ENCODE data around the gene BLOC1S4. TPM values are rescaled to one million over a fixed set of nuclear protein-coding genes. Genes with fewer than 3 reads are reported as not detected.

The BLOC1S4 gene
- total RNA-seq, 1 donor from 2014 or later: 20.9 TPM

DNA sequence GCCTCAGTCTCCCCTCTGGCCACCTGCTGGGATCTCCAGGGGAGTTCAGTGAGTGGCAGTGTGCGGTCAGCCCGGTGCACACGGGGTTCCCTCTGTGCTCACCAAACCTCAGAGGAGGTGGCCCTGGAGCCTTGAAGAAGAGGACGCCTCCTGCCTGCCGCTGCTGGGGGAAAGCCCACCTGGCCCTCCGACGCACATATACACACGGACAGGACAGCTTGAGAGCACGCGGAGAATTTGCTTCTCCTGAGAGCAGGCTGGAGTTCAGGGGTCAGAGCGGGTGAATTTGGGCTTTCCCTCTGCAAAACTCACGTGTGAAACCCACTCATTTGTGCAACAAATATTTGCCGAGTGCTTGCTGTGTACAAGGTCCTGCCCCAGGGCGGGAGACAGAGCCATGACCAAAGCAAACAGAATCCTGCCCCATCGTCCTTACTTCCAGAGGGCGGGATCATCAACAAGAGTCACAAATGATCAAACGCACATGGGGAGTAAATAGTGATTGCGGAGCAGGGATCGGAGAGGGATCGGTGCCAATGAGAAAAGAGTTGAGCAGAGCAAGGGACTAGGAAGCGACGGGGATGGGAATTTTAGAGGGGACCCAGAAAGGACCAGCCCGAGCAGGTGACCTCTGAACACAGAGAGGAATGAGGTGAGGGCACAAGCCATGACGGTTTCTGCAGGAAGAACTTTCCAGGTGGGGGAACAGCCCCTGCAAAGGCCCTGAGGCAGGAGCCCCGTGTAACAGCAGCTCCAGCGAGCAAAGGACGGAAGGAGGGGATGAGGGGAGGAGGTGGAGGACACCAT is 17.6 kb downstream of the BLOC1S4 start:
- DNase-seq (ENCODE audit: low spot score): no peak
- TF ChIP-seq, protein P1, sequence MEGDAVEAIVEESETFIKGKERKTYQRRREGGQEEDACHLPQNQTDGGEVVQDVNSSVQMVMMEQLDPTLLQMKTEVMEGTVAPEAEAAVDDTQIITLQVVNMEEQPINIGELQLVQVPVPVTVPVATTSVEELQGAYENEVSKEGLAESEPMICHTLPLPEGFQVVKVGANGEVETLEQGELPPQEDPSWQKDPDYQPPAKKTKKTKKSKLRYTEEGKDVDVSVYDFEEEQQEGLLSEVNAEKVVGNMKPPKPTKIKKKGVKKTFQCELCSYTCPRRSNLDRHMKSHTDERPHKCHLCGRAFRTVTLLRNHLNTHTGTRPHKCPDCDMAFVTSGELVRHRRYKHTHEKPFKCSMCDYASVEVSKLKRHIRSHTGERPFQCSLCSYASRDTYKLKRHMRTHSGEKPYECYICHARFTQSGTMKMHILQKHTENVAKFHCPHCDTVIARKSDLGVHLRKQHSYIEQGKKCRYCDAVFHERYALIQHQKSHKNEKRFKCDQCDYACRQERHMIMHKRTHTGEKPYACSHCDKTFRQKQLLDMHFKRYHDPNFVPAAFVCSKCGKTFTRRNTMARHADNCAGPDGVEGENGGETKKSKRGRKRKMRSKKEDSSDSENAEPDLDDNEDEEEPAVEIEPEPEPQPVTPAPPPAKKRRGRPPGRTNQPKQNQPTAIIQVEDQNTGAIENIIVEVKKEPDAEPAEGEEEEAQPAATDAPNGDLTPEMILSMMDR (IDR thresholded peaks at IDR 0.05; ENCODE audit: unreplicated experiment): no peak
- Mint-ChIP-seq H3K9me3 (ENCODE audit: unreplicated experiment) (no peaks in the 10 kb centered on the region), H3K36me3 (ENCODE audit: low read depth, unreplicated experiment) (no peaks in the 10 kb centered on the region), H3K4me1 (ENCODE audit: unreplicated experiment) (no peaks in the 10 kb centered on the region), H3K4me3 (ENCODE audit: unreplicated experiment) (no peak overlapping the region), H3K27ac (ENCODE audit: unreplicated experiment) (no peak overlapping the region), H3K27me3 (ENCODE audit: unreplicated experiment) (peaks cover 7% of the 10 kb centered on the region)

DNA sequence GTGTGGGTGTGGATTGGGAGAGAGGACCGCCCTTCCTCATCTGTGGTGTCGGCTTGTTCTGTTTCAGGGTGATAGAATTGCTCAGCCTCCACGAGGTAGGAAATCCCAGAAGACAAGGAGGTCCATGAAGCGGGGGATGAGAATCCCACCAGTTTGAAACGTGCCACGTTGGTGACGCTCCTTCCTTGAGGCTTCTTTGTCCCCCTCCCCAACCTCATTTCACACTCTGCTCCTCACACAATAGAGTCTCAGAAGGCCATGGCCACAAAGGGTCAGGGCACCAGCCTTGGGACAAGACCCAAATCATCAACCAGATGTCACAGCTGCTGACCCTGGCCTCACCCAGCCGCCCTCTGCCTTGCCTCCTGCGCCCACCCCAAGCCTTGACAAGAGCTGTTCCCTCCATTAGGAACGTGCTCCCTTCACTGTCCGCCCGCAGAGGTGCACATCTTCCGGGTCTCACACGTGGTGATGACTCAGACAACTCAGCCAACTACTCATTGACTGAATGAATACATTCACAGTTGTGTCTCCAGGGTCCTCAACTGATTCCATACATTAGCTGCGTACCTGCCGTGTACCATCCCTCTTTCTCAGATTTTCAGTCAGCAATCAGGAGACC is 18.3 kb downstream of the BLOC1S4 start:
- H3K4me1 Mint-ChIP-seq (ENCODE audit: unreplicated experiment): no peaks in the 10 kb centered on the region
- H3K27ac Mint-ChIP-seq (ENCODE audit: unreplicated experiment): no peak overlapping the region
- H3K9me3 Mint-ChIP-seq (ENCODE audit: unreplicated experiment): no peaks in the 10 kb centered on the region
- H3K36me3 Mint-ChIP-seq (ENCODE audit: low read depth, unreplicated experiment): no peaks in the 10 kb centered on the region
- peaks cover 5% of the 10 kb centered on the region for H3K27me3 Mint-ChIP-seq (ENCODE audit: unreplicated experiment)
- DNase-seq (ENCODE audit: low spot score): no peak
- no peak overlapping the region for H3K4me3 Mint-ChIP-seq (ENCODE audit: unreplicated experiment)
- TF ChIP-seq, protein P1 (IDR thresholded peaks at IDR 0.05; ENCODE audit: unreplicated experiment): no peak

DNA sequence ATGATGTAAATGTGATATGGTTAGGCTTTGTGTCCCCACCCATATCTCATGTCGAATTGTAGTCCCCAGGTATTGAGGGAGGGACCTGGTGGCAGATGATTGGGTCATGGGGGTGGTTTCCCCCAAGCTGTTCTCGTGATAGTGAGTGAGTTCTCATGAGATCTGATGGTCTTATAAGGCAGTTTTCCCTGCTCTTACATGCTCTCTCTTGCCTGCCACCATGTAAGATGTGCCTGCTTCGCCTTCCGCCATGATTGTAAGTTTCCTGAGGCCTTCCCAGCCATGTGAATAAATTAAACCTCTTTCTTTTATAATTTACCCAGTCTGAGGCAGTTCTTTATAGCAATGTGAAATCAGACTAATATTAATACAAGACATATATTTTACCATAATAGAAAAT is 23.9 kb downstream of the BLOC1S4 start:
- no peak for DNase-seq (ENCODE audit: low spot score)

DNA sequence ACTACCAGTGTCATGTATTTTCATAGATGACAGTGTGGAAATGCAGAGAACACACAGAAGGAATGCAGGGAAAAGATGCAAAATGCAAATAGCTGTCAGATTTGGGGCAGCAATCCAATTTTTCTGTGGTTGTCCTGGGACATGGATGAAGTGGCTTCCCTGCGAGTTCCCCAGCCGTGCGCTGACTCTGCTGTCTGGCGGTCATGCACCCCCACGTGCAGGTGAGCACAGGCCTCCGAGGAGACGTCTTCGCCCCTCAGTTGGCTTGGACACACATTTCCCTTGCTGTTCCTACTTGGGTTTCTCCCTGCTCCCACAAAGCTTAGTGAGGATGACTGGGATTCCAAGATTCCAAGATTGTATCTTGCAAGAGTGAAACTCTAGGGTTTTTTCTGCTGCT is 24.4 kb downstream of the BLOC1S4 start:
- TF ChIP-seq, protein P1 (IDR thresholded peaks at IDR 0.05; ENCODE audit: unreplicated experiment): no peak

More for the DNA sequence above, 23.9 kb downstream of the BLOC1S4 start:
- Mint-ChIP-seq H3K36me3 (ENCODE audit: low read depth, unreplicated experiment) (no peaks in the 10 kb centered on the region), H3K4me3 (ENCODE audit: unreplicated experiment) (no peak overlapping the region), H3K4me1 (ENCODE audit: unreplicated experiment) (peaks cover 4% of the 10 kb centered on the region), H3K27ac (ENCODE audit: unreplicated experiment) (no peak overlapping the region), H3K27me3 (ENCODE audit: unreplicated experiment) (peaks cover 1% of the 10 kb centered on the region), H3K9me3 (ENCODE audit: unreplicated experiment) (no peaks in the 10 kb centered on the region)
- TF ChIP-seq, protein P1 (IDR thresholded peaks at IDR 0.05; ENCODE audit: unreplicated experiment): no peak

DNA sequence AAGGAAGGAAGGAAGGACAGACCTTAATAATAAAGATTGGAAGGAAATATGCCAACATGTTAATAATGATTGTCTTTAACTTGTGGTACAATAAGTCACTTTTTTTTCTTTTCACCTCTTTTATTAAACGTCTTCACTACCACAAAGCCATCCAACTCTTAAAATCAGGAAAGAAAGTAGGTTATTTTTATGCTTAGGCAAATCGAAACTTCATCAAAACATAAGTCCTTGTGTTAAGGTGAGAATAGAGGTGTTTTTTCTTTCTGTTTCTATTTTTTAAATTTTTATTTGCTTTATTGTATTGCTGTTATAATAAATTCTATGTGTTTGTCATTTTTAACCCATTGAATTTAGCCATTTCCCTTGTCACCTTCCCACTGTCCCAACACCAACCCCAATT is 26.5 kb downstream of the BLOC1S4 start:
- no peak for DNase-seq (ENCODE audit: low spot score)
- Mint-ChIP-seq H3K4me3 (ENCODE audit: unreplicated experiment) (no peak overlapping the region), H3K27me3 (ENCODE audit: unreplicated experiment) (peaks cover 1% of the 10 kb centered on the region), H3K4me1 (ENCODE audit: unreplicated experiment) (peaks cover 4% of the 10 kb centered on the region), H3K27ac (ENCODE audit: unreplicated experiment) (no peak overlapping the region), H3K9me3 (ENCODE audit: unreplicated experiment) (no peaks in the 10 kb centered on the region), H3K36me3 (ENCODE audit: low read depth, unreplicated experiment) (no peaks in the 10 kb centered on the region)
- TF ChIP-seq, protein P1 (IDR thresholded peaks at IDR 0.05; ENCODE audit: unreplicated experiment): no peak

More for the DNA sequence above, 24.4 kb downstream of the BLOC1S4 start:
- no peak overlapping the region for H3K27ac Mint-ChIP-seq (ENCODE audit: unreplicated experiment)
- no peaks in the 10 kb centered on the region for H3K9me3 Mint-ChIP-seq (ENCODE audit: unreplicated experiment)
- H3K4me3 Mint-ChIP-seq (ENCODE audit: unreplicated experiment): no peak overlapping the region
- peaks cover 4% of the 10 kb centered on the region for H3K4me1 Mint-ChIP-seq (ENCODE audit: unreplicated experiment)
- H3K36me3 Mint-ChIP-seq (ENCODE audit: low read depth, unreplicated experiment): no peaks in the 10 kb centered on the region
- H3K27me3 Mint-ChIP-seq (ENCODE audit: unreplicated experiment): peaks cover 1% of the 10 kb centered on the region
- no peak for DNase-seq (ENCODE audit: low spot score)
